ENCODE results near the gene FAM135A. TPM values are rescaled to one million over a fixed set of nuclear protein-coding genes. Genes with fewer than 3 reads are reported as not detected.

FAM135A gene
- total and polyA plus RNA-seq, 4 donors: 2.7 to 15.6 (median 5.8) TPM

- H3K9ac ChIP-seq (ENCODE audit: low read depth in 1 of 2, low read length in 2 of 2): no peak overlapping the region
- H3K27ac ChIP-seq (ENCODE audit: low read depth in 1 of 2, low read length in 2 of 2): no peak overlapping the region
- H3K4me3 ChIP-seq (ENCODE audit: low read depth in 1 of 3, low read length in 3 of 3): no peak overlapping the region
- H3K36me3 ChIP-seq (ENCODE audit: control insufficient read depth in 4 of 4, insufficient read depth in 3 of 4, low read depth in 1 of 4, low read length in 3 of 4): peaks cover 0 to 4% (median 0%) of the 10 kb centered on the region in 4 donors
- no peaks in the 10 kb centered on the region for H3K27me3 ChIP-seq (ENCODE audit: control insufficient read depth in 4 of 4, insufficient read depth in 4 of 4, low read length in 3 of 4)
- peaks cover 0 to 13% (median 2%) of the 10 kb centered on the region in 4 donors for H3K4me1 ChIP-seq (ENCODE audit: control insufficient read depth in 4 of 4, insufficient read depth in 4 of 4, low read length in 3 of 4)
- 85% methylated on average over 2 of the region's 2 CpGs for WGBS
- no peak for TF ChIP-seq ZBTB33 (IDR thresholded peaks at IDR 0.05)
- no peak for TF ChIP-seq HNF4G (IDR thresholded peaks at IDR 0.05)
- TF ChIP-seq TAF1 (conservative IDR thresholded peaks at IDR 0.05): no peak
- no peak for TF ChIP-seq SP1 (IDR thresholded peaks at IDR 0.05)
- no peak for TF ChIP-seq FOXA2 (IDR thresholded peaks at IDR 0.05)
- no peak for TF ChIP-seq GABPA (IDR thresholded peaks at IDR 0.05 in 1 of 2, conservative IDR thresholded peaks at IDR 0.05 in 1 of 2)
- no peak for TF ChIP-seq YY1 (IDR thresholded peaks at IDR 0.05)
- no peak for TF ChIP-seq RAD21 (IDR thresholded peaks at IDR 0.05)
- TF ChIP-seq MAX (IDR thresholded peaks at IDR 0.05): no peak
- TF ChIP-seq EGR1 (IDR thresholded peaks at IDR 0.05; ENCODE audit: low read depth in 2 of 2): no peak
- no peak for TF ChIP-seq HNF4A (conservative IDR thresholded peaks at IDR 0.05)
- no peak for TF ChIP-seq CTCF (IDR thresholded peaks at IDR 0.05; ENCODE audit: low read depth, low read length, missing input control)
- no peak for TF ChIP-seq FOXA1 (IDR thresholded peaks at IDR 0.05)
- TF ChIP-seq NR2F2 (IDR thresholded peaks at IDR 0.05): no peak
- DNase-seq (ENCODE audit: low spot score): no peak
- H3K9me3 ChIP-seq (ENCODE audit: control insufficient read depth in 4 of 4, low read length in 3 of 4): no peaks in the 10 kb centered on the region
Observed at GRCh38 chr6:70414813-70415212, 1.5 kb downstream of the FAM135A start.

GRCh38 chr6:70415247-70415646, 1.9 kb downstream of the FAM135A start:
- Histone ChIP-seq H3K27ac (ENCODE audit: low read depth in 1 of 2, low read length in 2 of 2) (no peak overlapping the region), H3K4me3 (ENCODE audit: low read depth in 1 of 3, low read length in 3 of 3) (no peak overlapping the region), H3K4me1 (ENCODE audit: control insufficient read depth in 4 of 4, insufficient read depth in 4 of 4, low read length in 3 of 4) (peaks cover 0 to 13% (median 2%) of the 10 kb centered on the region in 4 donors), H3K9ac (ENCODE audit: low read depth in 1 of 2, low read length in 2 of 2) (no peak overlapping the region), H3K9me3 (ENCODE audit: control insufficient read depth in 4 of 4, low read length in 3 of 4) (no peaks in the 10 kb centered on the region), H3K27me3 (ENCODE audit: control insufficient read depth in 4 of 4, insufficient read depth in 4 of 4, low read length in 3 of 4) (no peaks in the 10 kb centered on the region), H3K36me3 (ENCODE audit: control insufficient read depth in 4 of 4, insufficient read depth in 3 of 4, low read depth in 1 of 4, low read length in 3 of 4) (peaks cover 0 to 4% (median 0%) of the 10 kb centered on the region in 4 donors)
- TF ChIP-seq HNF4G (IDR thresholded peaks at IDR 0.05) (no peak), YY1 (IDR thresholded peaks at IDR 0.05) (no peak), FOXA1 (IDR thresholded peaks at IDR 0.05) (no peak), SP1 (IDR thresholded peaks at IDR 0.05) (no peak), REST (IDR thresholded peaks at IDR 0.05) (no peak), NR2F2 (IDR thresholded peaks at IDR 0.05) (no peak), RAD21 (IDR thresholded peaks at IDR 0.05) (no peak), CTCF (IDR thresholded peaks at IDR 0.05; ENCODE audit: low read depth, low read length, missing input control) (no peak), MAX (IDR thresholded peaks at IDR 0.05) (no peak)
- no peak for DNase-seq (ENCODE audit: low spot score)

All from liver (tissue), 9 donors.